ENCODE measurements around the gene VMO1. TPM values are rescaled to one million over a fixed set of nuclear protein-coding genes. Genes with fewer than 3 reads are reported as not detected.
A peak's percentile ranks its signal among the peaks of the same experiment; 100 is the strongest.

VMO1 gene
- total and polyA plus RNA-seq, 3 donors from 2014 or later: 0.62 to 1.3 (median 0.98) TPM

GRCh38 chr17:4742133-4742532 lies 44.0 kb downstream of the VMO1 start:
- no peak for TF ChIP-seq CTCF (IDR thresholded peaks at IDR 0.05)
- no peak for TF ChIP-seq POLR2A (IDR thresholded peaks at IDR 0.05)
- DNase-seq: no peak
- no peaks in the 10 kb centered on the region for H3K27me3 ChIP-seq
- no peaks in the 10 kb centered on the region for H3K4me1 ChIP-seq
- intact Hi-C loops (cut with DNase I; ENCODE audit: low total_unique reads): no loop called here
- no peak overlapping the region for H3K4me3 ChIP-seq
- H3K36me3 ChIP-seq (ENCODE audit: low read depth, missing control alignments): no peaks in the 10 kb centered on the region
- no peaks in the 10 kb centered on the region for H3K9me3 ChIP-seq
- 94 to 95% methylated on average over 9 of the region's 9 CpGs for WGBS, 2 donors
- no peak overlapping the region for H3K27ac ChIP-seq

- no peak overlapping the region for H3K4me3 ChIP-seq
- TF ChIP-seq CTCF (IDR thresholded peaks at IDR 0.05) (no peak), POLR2A (IDR thresholded peaks at IDR 0.05) (no peak)
- no peaks in the 10 kb centered on the region for H3K4me1 ChIP-seq
- no peaks in the 10 kb centered on the region for H3K9me3 ChIP-seq
- intact Hi-C loops (cut with DNase I; ENCODE audit: low total_unique reads): no loop called here
- H3K27me3 ChIP-seq: no peaks in the 10 kb centered on the region
- H3K27ac ChIP-seq: no peak overlapping the region
- DNase-seq: no peak
- no peaks in the 10 kb centered on the region for H3K36me3 ChIP-seq (ENCODE audit: low read depth, missing control alignments)
- WGBS, 2 donors: 87 to 97% methylated on average over 8 of the region's 8 CpGs
Observed at GRCh38 chr17:4741544-4741943, 44.6 kb downstream of the VMO1 start.

- 82 to 83% methylated on average over 6 to 8 of the region's 8 CpGs for WGBS, 2 donors
- DNase-seq: no peak
- Histone ChIP-seq H3K36me3 (ENCODE audit: low read depth, missing control alignments) (no peaks in the 10 kb centered on the region), H3K27ac (no peak overlapping the region), H3K27me3 (no peaks in the 10 kb centered on the region), H3K4me1 (no peaks in the 10 kb centered on the region), H3K4me3 (peak overlapping the region in 1 of 2 donors; percentile 74), H3K9me3 (no peaks in the 10 kb centered on the region)
- no peak for TF ChIP-seq POLR2A (IDR thresholded peaks at IDR 0.05)
- intact Hi-C loops (cut with DNase I; ENCODE audit: low total_unique reads): no loop called here
Observed at GRCh38 chr17:4740584-4740983, 45.6 kb downstream of the VMO1 start.

- no peak for DNase-seq
- no peak for TF ChIP-seq POLR2A (IDR thresholded peaks at IDR 0.05)
- TF ChIP-seq CTCF (IDR thresholded peaks at IDR 0.05): no peak
- no peaks in the 10 kb centered on the region for H3K36me3 ChIP-seq (ENCODE audit: low read depth, missing control alignments)
- H3K4me1 ChIP-seq: no peaks in the 10 kb centered on the region
- no peaks in the 10 kb centered on the region for H3K27me3 ChIP-seq
- H3K27ac ChIP-seq: peak overlapping the region in 1 of 2 donors; percentile 60
- H3K9me3 ChIP-seq: no peaks in the 10 kb centered on the region
- WGBS, 2 donors: 9% methylated on average over 4 to 13 of the region's 13 CpGs
- intact Hi-C loops (cut with DNase I; ENCODE audit: low total_unique reads): no loop called here
- peak overlapping the region; percentile 74 to 81 for H3K4me3 ChIP-seq
Observed at GRCh38 chr17:4740025-4740351, 46.2 kb downstream of the VMO1 start.

GRCh38 chr17:4739122-4740024 lies 46.8 kb downstream of the VMO1 start, which contains the start of the genes CXCL16 and ZMYND15:
CXCL16 (minus strand) TSS chr17:4739928; CDS start chr17:4739339, 589 bp downstream.
ZMYND15 (plus strand) TSS chr17:4739833; CDS start chr17:4740549, 716 bp downstream.
- peak; percentile 60 for DNase-seq
- Histone ChIP-seq H3K4me1 (no peaks in the 10 kb centered on the region), H3K36me3 (ENCODE audit: low read depth, missing control alignments) (no peaks in the 10 kb centered on the region), H3K27ac (peak within 1 kb of the TSS; percentile 60 to 61), H3K9me3 (no peaks in the 10 kb centered on the region), H3K27me3 (no peaks in the 10 kb centered on the region), H3K4me3 (peak within 1 kb of the TSS; percentile 74 to 81)
- WGBS, 2 donors: 1 to 3% methylated on average over 6 to 64 of the region's 100 CpGs
- intact Hi-C loops (cut with DNase I; ENCODE audit: low total_unique reads): loop anchor here (10.0 kb wide), 1 partner anchor 145 kb away; no protein-coding TSS in a partner anchor
- TF ChIP-seq CTCF (IDR thresholded peaks at IDR 0.05) (no peak), POLR2A (IDR thresholded peaks at IDR 0.05) (no peak)
